ENCODE data around the gene DUSP21. TPM values are rescaled to one million over a fixed set of nuclear protein-coding genes. Genes with fewer than 3 reads are reported as not detected.
A peak's percentile ranks its signal among the peaks of the same experiment; 100 is the strongest.
"Not testable (repeated sequence)": the region's sequence is repeated elsewhere in the genome, so short reads cannot be mapped to it uniquely, and the experiment has no call there.

The DUSP21 gene
- not detected in 2 replicates for total RNA-seq (2014; rRNA removed; shearing (Covaris generic))

DNA sequence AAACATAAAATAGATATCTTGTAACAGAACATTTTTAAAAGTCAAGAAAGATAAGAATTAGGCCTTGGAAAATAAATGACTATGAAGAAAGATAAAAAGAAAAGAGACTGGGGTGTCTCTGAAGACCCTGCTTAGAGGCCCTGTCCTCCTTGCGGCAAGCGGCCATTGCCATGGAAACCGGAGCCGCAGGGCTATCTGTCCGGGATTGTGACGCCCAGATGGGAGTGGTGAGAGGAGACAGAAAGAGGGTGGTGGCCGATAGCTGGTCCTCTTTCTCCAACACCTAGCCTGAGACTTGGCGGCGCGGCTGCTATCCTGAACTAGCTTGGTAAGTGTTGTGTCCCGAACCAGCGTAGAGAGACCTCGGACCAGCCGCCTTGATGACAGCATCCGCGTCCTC lies at the start of gene DUSP21:
Gene DUSP21 (plus strand): TSS at position 269 of the 400 bp plus-strand sequence. CDS start 112 bp downstream, at position 381.
- H3K4me1 ChIP-seq (replicated peaks): no peaks in the 10 kb centered on the region
- H3K4me3 ChIP-seq: no peak within 1 kb of the TSS
- DNase-seq (ENCODE audit: low read depth in 1 of 2, low spot score in 2 of 2): no peak
- no peaks in the 10 kb centered on the region for H3K36me3 ChIP-seq
- no peak within 1 kb of the TSS for H3K27ac ChIP-seq
- no peaks in the 10 kb centered on the region for H3K27me3 ChIP-seq (replicated peaks)
- H3K9me3 ChIP-seq (replicated peaks): no peaks in the 10 kb centered on the region

- no peaks in the 10 kb centered on the region for H3K36me3 ChIP-seq
- H3K9me3 ChIP-seq (replicated peaks): no peaks in the 10 kb centered on the region
- H3K27me3 ChIP-seq (replicated peaks): no peaks in the 10 kb centered on the region
- no peaks in the 10 kb centered on the region for H3K4me1 ChIP-seq (replicated peaks)
- no peak overlapping the region for H3K4me3 ChIP-seq
- H3K27ac ChIP-seq: no peak overlapping the region
- no peak for DNase-seq (ENCODE audit: low read depth in 1 of 2, low spot score in 2 of 2)
These were observed 47.8 kb upstream of the DUSP21 start for GRCh38 chrX:44795945-44796450.

DNA sequence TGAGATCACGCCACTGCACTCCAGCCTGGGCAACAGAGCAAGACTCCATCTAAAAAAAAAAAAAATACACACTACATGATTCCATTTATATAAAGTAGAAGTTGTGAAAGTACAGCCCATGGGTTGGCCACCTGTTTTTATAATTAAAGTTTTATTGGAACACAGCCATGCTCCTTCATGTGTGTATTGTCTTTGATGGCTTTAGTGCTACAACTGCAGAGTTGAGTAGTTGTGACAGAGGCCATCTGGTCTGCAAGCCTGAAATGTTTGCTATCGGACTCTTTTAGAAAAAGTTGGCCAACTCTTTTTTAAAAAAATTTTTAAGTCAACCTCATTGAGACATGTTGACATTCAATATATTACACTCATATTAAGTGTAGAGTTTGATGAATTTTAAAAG lies 41.2 kb upstream of the DUSP21 start:
- no peaks in the 10 kb centered on the region for H3K9me3 ChIP-seq (replicated peaks)
- H3K27ac ChIP-seq: no peak overlapping the region
- no peak for DNase-seq (ENCODE audit: low read depth in 1 of 2, low spot score in 2 of 2)
- H3K4me3 ChIP-seq: no peak overlapping the region
- H3K36me3 ChIP-seq: no peaks in the 10 kb centered on the region
- H3K27me3 ChIP-seq (replicated peaks): no peaks in the 10 kb centered on the region
- no peaks in the 10 kb centered on the region for H3K4me1 ChIP-seq (replicated peaks)

DNA sequence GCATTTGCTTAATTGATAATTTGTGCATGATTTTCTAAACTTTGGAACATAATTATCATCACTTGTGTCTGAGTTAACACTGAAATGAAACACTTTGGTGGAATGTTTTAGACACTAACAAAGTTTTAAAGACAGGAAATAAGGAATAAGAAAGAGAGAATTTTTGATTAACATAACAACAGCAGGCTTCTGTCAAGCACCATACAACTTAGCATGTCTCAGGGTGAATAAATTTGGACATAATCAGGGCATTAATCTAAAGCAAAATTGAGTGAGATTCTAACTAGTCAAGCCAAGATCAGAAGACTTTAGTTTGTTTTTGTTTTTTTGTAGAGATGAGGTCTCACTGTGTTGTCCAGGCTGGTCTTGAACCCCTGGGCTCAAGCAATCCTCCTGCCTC lies 28.1 kb upstream of the DUSP21 start:
- DNase-seq (ENCODE audit: low read depth in 1 of 2, low spot score in 2 of 2): no peak

DNA sequence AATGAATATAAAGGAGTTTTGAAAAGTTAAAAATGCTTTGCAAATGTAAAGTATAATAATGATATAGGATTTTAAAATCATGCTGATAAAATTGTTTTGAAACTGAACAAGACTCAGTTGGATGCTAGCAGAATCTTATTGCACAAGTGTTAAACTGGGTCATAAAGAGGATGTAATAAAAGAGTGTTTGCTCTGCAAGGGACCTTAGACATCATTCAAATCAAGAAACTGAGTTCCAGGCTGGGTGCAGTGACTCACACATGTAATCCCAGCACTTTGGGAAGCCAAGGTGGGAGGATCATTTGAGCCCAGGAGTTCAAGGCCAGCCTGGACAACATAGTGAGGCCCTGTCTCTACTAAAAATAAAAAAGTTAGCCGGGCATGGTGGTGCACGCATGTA lies 27.5 kb upstream of the DUSP21 start:
- DNase-seq (ENCODE audit: low read depth in 1 of 2, low spot score in 2 of 2): no peak
- no peaks in the 10 kb centered on the region for H3K9me3 ChIP-seq (replicated peaks)
- H3K4me3 ChIP-seq: no peak overlapping the region
- no peaks in the 10 kb centered on the region for H3K27me3 ChIP-seq (replicated peaks)
- no peaks in the 10 kb centered on the region for H3K36me3 ChIP-seq
- no peak overlapping the region for H3K27ac ChIP-seq
- H3K4me1 ChIP-seq (replicated peaks): no peaks in the 10 kb centered on the region

More for the DNA sequence above, 28.1 kb upstream of the DUSP21 start:
- Histone ChIP-seq H3K36me3 (no peaks in the 10 kb centered on the region), H3K9me3 (replicated peaks) (no peaks in the 10 kb centered on the region), H3K4me3 (no peak overlapping the region), H3K27me3 (replicated peaks) (no peaks in the 10 kb centered on the region), H3K4me1 (replicated peaks) (no peaks in the 10 kb centered on the region), H3K27ac (no peak overlapping the region)

- Histone ChIP-seq H3K36me3 (no peaks in the 10 kb centered on the region), H3K4me3 (no peak overlapping the region), H3K9me3 (replicated peaks) (no peaks in the 10 kb centered on the region), H3K27me3 (replicated peaks) (no peaks in the 10 kb centered on the region), H3K4me1 (replicated peaks) (no peaks in the 10 kb centered on the region), H3K27ac (no peak overlapping the region)
- DNase-seq (ENCODE audit: low read depth in 1 of 2, low spot score in 2 of 2): no peak
These were observed 26.8 kb upstream of the DUSP21 start for GRCh38 chrX:44817029-44817428.

- no peaks in the 10 kb centered on the region for H3K27me3 ChIP-seq (replicated peaks)
- DNase-seq (ENCODE audit: low read depth in 1 of 2, low spot score in 2 of 2): no peak
- H3K36me3 ChIP-seq: no peaks in the 10 kb centered on the region
These were observed 21.2 kb upstream of the DUSP21 start for GRCh38 chrX:44822601-44823000.

DNA sequence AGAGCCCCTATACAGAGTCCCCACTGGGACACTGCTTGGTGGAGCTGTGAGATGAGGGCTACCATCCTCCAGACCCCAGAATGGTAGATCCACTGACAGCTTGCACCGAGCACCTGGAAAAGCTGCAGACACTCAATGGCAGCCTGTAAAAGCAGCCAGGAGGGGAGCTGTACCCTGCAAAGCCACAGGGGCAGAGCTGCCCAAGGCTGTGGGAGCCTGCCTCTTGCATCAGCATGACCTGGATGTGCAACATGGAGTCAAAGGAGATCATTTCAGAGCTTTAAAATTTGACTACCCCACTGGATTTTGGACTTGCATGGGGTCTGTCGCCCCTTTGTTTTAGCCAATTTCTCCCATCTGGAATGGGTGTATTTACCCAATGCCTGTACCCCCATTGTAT lies 20.6 kb upstream of the DUSP21 start:
- H3K36me3 ChIP-seq; DNase-seq (ENCODE audit: low read depth in 1 of 2, low spot score in 2 of 2); H3K27me3 ChIP-seq (replicated peaks); H3K27ac ChIP-seq; H3K4me3 ChIP-seq; H3K9me3 ChIP-seq (replicated peaks); H3K4me1 ChIP-seq (replicated peaks): not testable (repeated sequence)

More at GRCh38 chrX:44822601-44823000, 21.2 kb upstream of the DUSP21 start:
- Histone ChIP-seq H3K27ac (no peak overlapping the region), H3K4me3 (no peak overlapping the region), H3K9me3 (replicated peaks) (no peaks in the 10 kb centered on the region), H3K4me1 (replicated peaks) (no peaks in the 10 kb centered on the region; the same call in 1 of the 2 replicates)

DNA sequence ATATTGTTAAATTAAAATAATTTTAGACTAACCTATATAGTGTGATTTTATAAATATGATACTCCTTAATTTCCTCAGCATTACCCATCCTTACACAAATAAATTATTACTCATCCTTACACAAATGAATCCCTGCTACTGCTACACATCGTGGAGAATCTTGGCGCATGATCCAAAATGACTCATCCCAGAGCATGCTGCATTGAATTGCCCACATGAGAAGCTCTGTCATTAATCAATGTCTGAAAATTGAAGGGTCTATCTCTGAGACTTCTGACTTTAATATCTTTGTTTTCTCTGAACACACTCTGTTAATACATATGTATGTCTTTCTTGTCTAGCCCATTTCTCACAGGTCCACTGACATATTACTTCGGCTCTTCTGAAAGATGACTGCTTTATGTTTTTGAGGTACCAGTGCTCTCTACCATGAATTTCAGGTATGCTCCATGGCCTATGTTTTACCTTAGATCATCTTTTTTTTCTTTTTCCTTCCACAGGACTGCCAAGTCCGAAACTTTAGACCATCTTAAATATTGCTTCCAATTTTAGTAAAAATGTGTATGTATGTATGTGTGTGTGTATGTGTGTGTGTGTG lies 15.7 kb upstream of the DUSP21 start:
- Histone ChIP-seq H3K9me3 (replicated peaks) (no peaks in the 10 kb centered on the region), H3K27me3 (replicated peaks) (no peaks in the 10 kb centered on the region), H3K27ac (no peak overlapping the region), H3K4me3 (no peak overlapping the region), H3K36me3 (no peaks in the 10 kb centered on the region), H3K4me1 (replicated peaks) (no peaks in the 10 kb centered on the region; the same call in 1 of the 2 replicates)
- DNase-seq (ENCODE audit: low read depth in 1 of 2, low spot score in 2 of 2): peak; percentile 42 to 52

DNA sequence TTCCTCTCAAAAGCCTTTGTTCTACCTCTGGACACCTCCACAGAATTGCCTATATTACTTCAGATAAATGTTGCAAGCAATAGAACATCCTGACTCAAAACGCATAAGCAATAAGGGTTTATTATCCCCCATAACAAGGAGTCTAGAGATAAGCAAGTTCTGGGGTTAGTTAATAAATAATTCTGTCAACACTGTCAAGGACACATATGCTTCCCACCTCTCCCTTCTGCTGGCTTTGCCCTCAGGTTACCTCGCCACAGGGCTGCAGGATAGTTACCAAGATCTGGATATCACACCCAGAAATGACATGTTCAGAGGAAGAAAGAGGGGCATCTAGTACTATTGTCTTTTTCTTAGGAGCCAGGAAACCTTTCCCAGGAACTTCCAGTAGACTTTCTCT lies 14.0 kb upstream of the DUSP21 start:
- no peak for DNase-seq (ENCODE audit: low read depth in 1 of 2, low spot score in 2 of 2)
- Histone ChIP-seq H3K27ac (no peak overlapping the region), H3K27me3 (replicated peaks) (no peaks in the 10 kb centered on the region), H3K9me3 (replicated peaks) (no peaks in the 10 kb centered on the region), H3K4me1 (replicated peaks) (no peaks in the 10 kb centered on the region; the same call in 1 of the 2 replicates), H3K36me3 (no peaks in the 10 kb centered on the region), H3K4me3 (no peak overlapping the region)

GRCh38 chrX:44842550-44843317 lies 1.1 kb upstream of the DUSP21 start:
- no peaks in the 10 kb centered on the region for H3K36me3 ChIP-seq
- 0 out of 2 replicates have a peak, but pooled peaks cover 3% of the 10 kb centered on the region for H3K4me1 ChIP-seq (replicated peaks)
- DNase-seq (ENCODE audit: low read depth in 1 of 2, low spot score in 2 of 2): no peak
- H3K27me3 ChIP-seq (replicated peaks): no peaks in the 10 kb centered on the region
- H3K4me3 ChIP-seq: no peak overlapping the region
- H3K9me3 ChIP-seq (replicated peaks): no peaks in the 10 kb centered on the region
- no peak overlapping the region for H3K27ac ChIP-seq

DNA sequence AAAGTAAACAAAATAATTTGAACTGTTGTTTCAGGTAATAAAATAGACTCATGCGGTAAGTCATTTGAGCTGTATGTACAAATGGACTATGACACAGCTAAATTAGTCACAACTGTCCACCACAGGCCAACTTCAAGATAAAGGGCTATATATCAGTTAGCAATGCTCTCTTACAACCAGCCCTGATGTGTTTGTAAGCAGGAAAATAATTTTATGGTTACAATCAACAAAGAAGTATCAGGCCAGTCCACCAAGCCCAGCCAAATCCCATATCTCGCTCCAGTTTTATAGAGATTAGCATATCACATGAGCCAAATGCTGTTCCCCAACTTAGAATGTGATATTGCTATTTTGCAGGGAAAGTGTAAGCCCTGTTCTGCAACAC lies 511 bp upstream of the DUSP21 start:
- no peaks in the 10 kb centered on the region for H3K4me1 ChIP-seq (replicated peaks)
- H3K4me3 ChIP-seq: no peak overlapping the region
- no peaks in the 10 kb centered on the region for H3K27me3 ChIP-seq (replicated peaks)
- no peaks in the 10 kb centered on the region for H3K36me3 ChIP-seq
- H3K27ac ChIP-seq: no peak overlapping the region
- DNase-seq (ENCODE audit: low read depth in 1 of 2, low spot score in 2 of 2): no peak
- H3K9me3 ChIP-seq (replicated peaks): no peaks in the 10 kb centered on the region

DNA sequence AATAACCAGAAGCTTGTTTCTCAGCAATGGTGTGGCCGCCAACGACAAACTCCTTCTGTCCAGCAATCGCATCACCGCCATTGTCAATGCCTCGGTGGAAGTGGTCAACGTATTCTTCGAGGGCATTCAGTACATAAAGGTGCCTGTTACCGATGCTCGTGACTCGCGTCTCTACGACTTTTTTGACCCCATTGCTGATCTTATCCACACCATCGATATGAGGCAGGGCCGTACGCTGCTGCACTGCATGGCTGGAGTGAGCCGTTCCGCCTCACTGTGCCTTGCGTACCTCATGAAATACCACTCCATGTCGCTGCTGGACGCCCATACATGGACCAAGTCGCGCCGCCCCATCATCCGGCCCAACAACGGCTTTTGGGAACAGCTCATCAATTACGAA lies 383 bp downstream of the DUSP21 start:
- DNase-seq (ENCODE audit: low read depth in 1 of 2, low spot score in 2 of 2): no peak

DNA sequence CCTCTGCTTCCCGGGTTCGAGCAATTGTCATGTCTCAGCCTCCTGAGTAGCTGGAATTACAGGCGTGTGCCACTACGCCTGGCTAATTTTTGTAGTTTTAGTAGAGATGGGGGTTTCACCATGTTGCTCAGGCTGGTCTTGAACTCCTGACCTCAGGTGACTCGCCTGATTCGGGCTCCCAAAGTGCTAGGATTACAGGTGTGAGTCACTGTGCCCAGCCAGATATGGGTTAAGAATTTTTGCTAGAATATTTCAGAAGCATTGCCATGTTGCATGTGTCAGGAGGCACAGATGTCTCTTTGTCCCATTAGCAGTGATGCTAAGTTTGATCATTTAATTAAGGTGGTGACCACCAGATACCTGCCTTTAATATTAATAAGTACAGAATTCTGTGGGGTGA lies 7.1 kb downstream of the DUSP21 start:
- H3K9me3 ChIP-seq (replicated peaks); H3K27ac ChIP-seq; H3K36me3 ChIP-seq; DNase-seq (ENCODE audit: low read depth in 1 of 2, low spot score in 2 of 2); H3K4me3 ChIP-seq; H3K27me3 ChIP-seq (replicated peaks); H3K4me1 ChIP-seq (replicated peaks): not testable (repeated sequence)

More for the DNA sequence above, 383 bp downstream of the DUSP21 start:
- H3K27me3 ChIP-seq (replicated peaks): no peaks in the 10 kb centered on the region
- H3K36me3 ChIP-seq: no peaks in the 10 kb centered on the region
- no peak overlapping the region for H3K4me3 ChIP-seq
- H3K27ac ChIP-seq: no peak overlapping the region
- H3K4me1 ChIP-seq (replicated peaks): no peaks in the 10 kb centered on the region
- H3K9me3 ChIP-seq (replicated peaks): no peaks in the 10 kb centered on the region
